NOMO-1 (cell line): ENCODE results near the gene SFXN2.
A peak's percentile ranks its signal among the peaks of the same experiment; 100 is the strongest.

Experiments used
- DNase-seq, 2 experiments: peaks; one replicate each; lab custom pipeline; 2025; ENCODE audit not compliant: unreplicated experiment in 2 of 2; lab: John Stamatoyannopoulos, UW

Gene SFXN2

DNA sequence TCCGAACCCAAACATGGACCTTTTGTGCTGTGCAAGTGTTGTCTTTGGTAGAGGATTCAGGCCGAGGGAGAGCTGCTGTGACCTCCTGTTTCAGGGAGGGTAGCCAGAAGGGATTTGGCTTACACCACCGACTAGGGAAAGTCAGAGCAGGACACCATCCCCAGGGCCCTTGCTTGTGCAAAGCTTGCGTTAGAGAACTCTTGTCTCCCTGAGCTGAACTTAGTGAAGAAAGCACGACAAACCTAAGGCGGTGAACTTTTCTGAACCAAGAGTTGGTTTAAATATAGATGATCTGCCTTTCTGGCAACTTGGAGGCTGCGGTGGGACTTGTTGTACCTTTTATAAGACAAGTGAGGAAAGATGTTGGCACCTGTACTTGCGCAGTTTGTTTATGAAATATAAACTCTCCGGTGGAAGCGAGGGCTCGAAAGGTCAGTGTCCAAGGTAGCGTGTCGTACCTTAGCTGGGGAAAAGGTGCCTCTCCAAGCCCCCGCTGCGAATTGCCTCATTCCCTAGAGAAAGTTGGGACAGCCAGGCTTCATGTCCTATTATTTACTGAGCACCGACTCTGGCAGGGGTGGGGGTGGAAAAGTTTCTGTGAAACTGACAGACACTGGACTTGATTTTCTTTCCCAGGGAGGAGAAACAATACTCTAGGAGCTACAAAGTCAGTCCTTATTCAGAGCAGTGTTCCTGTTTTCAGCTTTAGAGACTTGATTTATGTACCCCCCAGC is 60.9 kb downstream of the SFXN2 start:
- no peak for DNase-seq

DNA sequence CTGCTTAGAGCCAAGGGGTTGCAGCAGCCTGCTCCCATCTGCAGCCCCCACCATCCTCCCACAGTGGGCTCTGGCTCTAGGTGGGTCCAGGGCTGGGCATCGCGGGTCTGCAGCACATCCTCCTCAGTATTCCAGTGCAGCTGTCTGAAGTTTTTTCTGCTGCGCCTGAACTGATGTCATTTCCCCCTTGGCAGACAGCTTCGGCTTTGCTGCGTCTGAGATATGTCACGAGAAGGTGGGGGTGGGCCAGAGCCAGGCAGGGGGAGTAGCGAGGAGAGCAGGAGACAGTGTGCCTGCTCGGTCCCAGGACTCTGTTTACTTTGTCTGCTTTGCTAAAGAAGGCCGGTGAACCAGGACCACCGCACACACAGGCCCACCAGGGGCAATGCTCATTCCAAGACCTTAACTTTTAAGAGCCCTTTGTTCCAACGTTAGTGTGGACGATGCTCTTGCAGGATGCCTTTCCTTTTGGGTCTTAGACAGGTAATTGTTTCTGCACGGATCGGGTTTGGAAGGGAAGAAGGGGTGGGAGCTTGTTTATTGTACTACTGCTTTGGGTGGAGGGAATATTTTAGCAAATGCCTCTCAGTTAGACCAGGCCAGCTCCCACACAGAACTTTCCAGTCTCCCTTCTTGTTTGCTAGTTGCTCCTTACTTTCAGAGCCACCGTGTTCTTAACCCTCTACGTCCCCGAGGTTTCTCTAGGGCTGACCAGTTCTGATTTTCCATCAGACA is 61.7 kb downstream of the SFXN2 start:
- no peak for DNase-seq

DNA sequence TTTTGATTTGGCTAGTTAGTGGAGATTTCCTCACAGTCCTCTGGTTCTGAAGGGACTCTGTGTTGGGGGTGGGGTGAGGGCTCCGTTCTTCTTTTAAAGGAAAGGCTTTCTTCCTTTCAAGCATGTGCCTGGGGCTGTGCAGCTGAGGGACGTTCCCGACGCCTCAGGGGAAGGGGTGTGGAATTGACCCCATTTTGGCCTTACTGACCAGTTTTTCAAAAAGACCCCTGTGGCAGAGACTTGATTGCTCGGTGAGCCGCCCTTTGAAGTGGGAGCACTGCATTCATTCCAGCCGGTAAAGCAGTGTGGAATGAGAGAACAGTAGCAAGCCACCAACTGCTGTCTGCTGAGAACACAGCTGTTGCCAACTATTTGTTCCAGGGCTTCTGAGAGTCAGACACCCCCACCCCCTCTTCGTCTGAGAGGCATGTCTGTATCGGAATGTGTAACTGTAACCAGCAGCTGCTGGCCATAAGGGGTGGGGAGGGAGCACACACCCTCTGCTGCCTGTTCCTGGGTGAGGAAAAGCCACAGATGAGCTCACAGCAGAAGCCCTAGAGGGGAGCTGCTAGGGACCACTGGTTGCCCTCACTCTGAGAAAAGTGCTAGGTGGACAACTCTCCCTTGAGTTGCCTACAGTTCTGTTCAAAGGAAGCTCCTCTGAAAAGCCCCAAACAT is 62.5 kb downstream of the SFXN2 start:
- DNase-seq, result no peak

DNA sequence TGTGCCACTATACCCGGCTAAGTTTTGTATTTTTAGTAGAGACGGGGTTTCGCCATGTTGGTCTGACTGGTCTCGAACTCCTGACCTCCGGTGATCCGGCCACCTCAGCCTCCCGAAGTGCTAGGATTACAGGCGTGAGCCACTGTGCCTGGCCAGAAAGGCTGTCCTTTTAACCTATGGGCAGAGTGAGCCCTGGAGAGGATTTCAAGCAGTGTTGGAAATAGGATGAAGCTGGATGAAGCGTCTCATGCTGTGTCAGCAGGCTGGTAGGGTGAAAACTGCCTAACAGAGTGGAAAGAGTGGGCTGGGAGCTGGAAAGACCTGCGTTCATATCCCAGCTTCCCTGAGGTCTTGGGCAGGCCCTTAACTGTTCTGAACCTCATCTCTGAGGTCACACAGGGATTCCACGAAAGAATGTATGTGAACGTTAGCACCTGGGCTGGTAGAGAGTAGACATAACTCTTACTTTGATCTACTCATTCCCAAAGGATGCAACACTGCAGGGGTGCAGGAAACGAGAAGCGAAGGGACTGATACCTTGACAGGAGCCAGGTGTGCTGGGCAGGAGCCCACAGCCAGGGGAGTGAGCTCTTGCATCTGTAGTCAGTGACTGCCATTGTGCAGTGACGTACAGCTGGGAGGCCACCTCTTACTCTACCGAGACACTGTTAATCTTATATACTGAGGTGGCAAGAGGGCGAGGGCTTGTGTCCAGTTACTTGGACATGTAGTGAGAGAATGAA is 63.4 kb downstream of the SFXN2 start:
- no peak for DNase-seq

DNA sequence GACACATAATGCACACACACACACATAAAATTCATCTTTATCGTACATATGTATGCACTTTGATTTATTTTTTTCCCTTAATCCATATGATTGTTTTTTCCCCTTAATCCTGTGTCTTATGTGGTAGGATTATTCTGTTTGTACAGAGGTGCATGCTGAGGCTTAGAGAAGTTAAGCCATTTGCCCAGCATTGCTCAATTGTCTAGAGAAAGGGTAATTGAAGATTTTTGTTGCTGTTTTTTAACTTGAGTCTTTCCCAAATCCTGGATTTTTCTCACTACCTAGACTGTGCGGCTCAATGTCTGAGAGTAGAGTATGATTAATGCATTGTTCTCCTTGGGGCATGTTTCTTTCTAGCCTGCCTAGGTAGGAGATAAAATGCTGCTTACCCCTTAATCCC is 64.3 kb downstream of the SFXN2 start:
- no peak for DNase-seq

DNA sequence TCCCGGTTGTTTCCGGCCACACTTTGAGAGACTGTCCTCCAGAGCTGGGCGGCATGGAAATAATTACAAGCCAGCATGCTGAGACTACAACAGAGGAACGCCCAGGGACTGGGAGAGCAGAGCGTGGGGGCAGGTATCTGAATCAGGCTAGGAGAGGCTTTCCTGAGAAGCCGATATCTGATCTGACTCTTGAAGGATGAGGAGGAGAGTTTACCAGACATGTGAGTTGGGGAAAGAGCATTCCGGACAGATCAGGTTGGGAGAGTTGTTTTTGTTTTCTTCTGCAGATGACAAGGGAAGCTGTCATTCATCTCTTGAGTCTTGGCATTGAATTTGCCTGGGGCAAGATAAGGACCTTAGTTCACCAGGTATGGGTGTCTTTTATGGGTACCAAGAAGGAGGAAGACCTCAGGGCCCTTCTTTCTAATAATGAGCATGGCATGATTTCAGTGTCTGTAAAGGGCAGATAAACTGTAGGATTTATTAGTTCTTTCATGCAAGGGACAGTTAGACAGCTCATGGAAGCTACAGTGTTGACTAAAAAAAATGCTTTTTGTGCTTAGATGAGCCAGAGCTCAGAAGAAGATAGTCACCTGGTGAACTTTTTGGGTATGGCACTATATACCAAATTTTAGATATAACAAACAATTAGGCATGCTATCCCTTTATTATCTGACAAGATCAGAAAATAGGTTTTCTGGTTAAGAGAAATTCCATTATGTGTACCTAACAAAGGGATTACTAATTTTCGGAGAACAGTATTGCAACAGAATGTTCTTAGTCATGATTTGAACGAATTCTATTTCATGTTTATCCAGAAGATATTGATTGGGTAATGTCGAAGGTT is 65.5 kb downstream of the SFXN2 start:
- DNase-seq, result no peak

DNA sequence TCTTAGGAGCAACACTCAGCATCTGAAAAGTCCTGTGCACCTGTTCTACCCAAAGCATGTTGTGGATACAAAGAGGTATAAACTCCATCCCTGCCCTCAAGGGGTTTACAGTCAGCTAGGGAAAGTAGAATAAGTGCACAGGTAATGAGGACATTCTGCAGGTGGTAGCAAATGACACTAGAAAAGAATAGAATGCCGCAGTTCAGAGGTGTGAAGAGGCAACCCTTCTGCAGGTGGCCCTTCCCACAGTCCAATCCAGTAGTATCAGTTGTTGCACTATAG is 66.0 kb downstream of the SFXN2 start:
- DNase-seq, result no peak

DNA sequence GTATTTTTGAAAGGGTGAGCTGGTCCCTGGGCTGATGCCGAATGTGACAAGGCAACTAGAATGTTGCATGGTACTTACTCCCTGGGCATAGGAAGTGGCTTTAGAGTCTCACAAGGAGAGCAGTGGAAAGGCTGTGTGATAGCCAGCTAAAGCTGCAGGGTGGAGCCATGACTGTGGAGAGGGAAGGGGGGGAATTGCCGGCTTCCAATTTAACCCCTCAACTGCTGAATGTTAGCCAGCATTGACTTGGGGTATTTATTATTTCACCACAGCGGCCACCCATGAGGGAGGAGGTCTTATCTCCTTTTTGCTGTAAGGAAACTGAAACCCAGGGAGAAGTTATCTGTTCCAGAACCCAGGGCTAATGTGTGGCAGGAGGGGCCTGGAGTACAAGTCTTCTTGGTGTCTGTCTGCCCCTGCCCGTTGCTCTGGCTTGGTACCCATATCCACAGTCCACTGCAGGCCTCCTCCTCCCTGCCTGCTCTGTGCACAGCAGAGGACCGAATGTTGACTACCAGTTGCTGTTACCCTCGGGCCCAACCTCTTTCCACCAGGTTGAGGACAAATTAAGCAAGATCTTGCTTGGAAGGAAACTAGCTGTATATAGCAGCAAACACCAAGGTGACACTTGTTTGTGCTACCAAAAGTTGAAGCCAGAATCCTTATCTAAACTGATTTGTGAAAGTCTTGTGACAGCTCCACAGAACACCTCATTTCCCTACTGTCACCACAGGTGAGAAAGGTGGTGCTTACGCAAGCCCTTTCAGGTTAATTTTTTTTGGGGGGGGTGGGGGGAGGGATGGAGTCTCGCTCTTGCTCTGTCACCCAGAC is 66.9 kb downstream of the SFXN2 start:
- DNase-seq, result no peak

DNA sequence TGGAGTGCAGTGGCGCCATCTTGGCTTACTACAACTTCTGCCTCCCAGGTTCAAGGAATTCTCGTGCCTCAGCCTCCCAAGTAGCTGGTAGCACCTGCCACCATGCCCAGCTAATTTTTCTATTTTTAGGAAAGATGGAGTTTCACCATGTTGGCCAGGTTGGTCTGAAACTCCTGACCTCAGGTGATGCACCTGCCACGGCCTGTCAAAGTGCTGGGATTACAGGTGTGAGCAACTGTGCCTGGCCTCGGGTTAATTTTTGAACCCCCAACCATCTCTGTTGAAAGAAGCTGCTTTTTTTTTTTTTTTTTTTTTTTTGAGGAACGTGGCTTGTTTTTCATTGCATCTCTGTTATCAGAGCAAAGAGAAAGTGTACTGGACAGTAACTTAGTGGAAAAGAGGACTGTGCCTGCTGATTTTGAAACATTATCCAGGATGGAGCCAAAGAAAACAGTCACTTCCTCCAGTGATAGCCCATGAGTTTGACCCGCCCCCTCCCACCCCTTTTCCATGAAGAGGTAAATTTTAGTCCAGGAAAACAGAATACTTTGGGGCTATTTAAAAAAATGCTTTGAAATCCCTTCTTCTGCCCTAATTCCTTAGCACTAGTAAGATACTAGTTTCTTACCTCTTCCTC is 67.6 kb downstream of the SFXN2 start:
- DNase-seq, result no peak

DNA sequence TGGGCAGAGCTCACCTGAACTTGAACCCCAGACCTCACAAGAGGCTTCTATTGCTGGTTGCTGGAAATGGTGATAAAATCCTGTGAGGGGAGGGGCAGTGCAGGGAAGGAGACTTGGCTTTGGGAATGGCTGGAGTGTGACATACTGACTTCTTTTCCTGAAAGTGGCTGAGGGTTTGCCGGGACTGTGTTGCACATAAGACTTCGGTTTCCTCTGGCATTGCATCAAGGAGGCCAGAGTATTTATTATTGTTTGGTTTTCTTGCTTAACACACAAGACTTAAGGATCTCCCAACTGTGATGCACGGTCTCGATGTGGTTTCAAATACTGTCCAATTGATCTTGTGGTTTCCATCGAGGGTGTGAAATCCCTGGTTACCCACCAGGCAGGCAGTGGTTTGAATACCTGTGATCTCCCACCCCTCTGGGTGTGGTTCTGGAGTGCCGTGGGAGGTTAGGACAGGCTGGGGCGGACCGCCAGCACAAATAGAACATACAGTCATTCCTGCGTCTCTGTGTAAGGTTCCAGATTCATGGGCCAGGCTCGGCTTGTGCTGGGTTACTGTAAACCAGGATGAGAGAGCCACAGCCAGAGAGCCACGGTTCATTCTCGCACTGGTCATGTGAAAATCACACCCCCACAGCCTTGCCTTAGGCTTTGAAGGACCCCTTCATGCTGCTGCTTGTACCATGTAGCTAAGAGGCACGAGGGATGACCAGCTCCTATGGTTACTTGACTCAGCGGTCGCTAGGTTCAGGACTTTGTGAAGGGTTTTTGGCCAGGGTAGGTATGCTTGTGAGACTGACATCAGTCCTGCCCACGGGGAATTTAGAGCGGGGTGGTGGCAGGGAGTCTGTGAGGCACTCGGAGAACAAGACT is 68.5 kb downstream of the SFXN2 start:
- DNase-seq, result peak in 1 of 2 experiments; percentile 32

DNA sequence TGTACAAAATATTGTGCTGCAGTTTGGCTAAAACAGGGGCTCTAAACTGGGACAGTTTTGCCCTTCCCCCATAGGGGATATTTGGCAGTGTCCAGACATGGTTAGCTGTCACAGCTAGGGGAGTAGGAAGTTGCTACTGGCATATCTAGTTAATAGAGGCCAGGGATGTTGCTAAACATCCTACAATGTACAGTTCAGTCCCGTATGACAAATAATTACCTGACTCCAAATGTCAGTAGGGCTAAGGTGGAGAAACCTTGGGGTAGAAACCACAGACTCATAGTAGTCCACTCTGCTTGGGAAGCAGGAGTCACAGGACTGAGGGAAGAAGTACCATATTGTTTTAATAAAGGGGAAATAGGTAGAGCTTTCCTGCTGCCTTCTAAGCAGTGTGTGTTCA is 69.1 kb downstream of the SFXN2 start:
- DNase-seq, result peak; percentile 20 to 58

DNA sequence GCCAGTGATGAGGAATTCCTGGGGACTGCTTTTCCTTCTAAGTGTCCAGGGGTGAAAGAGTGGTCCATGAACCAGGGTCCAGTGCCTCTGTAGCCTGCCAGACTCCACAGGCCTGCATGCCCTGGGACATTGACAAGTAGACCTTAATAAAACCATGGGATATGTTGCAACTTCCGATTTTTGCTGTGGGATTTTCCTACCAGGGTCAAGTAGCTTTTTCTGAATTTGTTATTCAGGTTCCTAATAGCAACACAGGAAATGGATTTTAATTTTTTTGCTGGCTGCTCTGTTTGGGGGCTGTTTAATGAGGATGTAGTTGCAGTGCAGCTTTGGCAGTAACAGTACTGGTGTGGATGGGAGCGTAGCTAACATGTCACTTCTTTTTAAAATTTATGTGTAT is 71.4 kb downstream of the SFXN2 start:
- DNase-seq, result peak; percentile 87 to 91

DNA sequence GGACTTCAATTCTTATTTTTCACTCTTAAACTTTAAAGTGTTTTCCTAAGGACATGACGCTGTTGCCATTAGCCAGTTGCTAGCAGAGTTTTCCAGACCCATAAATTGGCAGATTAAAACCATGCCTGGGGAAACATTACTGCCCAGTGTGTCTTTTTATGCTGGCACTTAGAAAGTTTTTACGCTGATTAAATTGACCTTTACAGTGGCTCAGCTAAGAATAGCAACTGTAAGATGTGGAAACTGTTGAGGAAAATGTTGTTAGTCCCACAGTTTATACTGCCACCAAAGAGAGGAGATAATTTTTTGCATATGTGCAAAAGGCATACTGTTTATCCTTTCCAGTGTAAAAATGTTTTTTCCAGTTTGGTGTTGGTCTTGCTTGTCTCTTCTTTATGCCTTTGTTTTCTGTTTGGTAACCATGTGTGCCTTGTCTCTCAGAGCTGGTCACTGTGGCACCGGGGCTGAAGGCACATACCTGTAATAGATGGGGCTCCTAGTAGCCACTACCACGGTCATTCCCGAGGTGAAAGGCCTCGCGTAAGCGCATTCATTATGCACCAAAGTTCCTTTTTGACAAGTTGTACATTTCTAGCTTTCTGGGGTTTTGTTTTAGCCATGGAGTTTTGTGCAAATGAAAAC is 77.4 kb downstream of the SFXN2 start:
- DNase-seq, result no peak
